NCI-H2107 treated with DMSO at 0.1 percent for 48 hours (cell line): ENCODE data around the gene MRPL46.
"Not testable (repeated sequence)": the region's sequence is repeated elsewhere in the genome, so short reads cannot be mapped to it uniquely, and the experiment has no call there.

Experiments used
- DNase-seq: peaks from one replicate; lab custom pipeline; 2025; ENCODE audit not compliant: unreplicated experiment; lab: John Stamatoyannopoulos, UW

Gene MRPL46

GRCh38 chr15:88447206-88447605 lies 20.0 kb downstream of the MRPL46 start:
- no peak for DNase-seq

- DNase-seq = no peak
Observed at GRCh38 chr15:88441076-88441730, 26.0 kb downstream of the MRPL46 start.

- no peak for DNase-seq
Observed at GRCh38 chr15:88440021-88440420, 27.2 kb downstream of the MRPL46 start.

GRCh38 chr15:88438181-88438580 lies 29.0 kb downstream of the MRPL46 start:
- DNase-seq = no peak

GRCh38 chr15:88434106-88434505 lies 33.1 kb downstream of the MRPL46 start:
- not testable (repeated sequence) for DNase-seq

GRCh38 chr15:88433046-88433685 lies 34.0 kb downstream of the MRPL46 start:
- DNase-seq = no peak

GRCh38 chr15:88431441-88431840 lies 35.7 kb downstream of the MRPL46 start:
- no peak for DNase-seq

- no peak for DNase-seq
Observed at GRCh38 chr15:88430051-88430450, 37.1 kb downstream of the MRPL46 start.

- no peak for DNase-seq
Observed at GRCh38 chr15:88428805-88429605, 38.2 kb downstream of the MRPL46 start.

GRCh38 chr15:88428053-88428452 lies 39.1 kb downstream of the MRPL46 start:
- DNase-seq = no peak

GRCh38 chr15:88426304-88426703 lies 40.9 kb downstream of the MRPL46 start:
- no peak for DNase-seq

- DNase-seq = no peak
Observed at GRCh38 chr15:88423331-88423730, 43.9 kb downstream of the MRPL46 start.

- DNase-seq = no peak
Observed at GRCh38 chr15:88419830-88420229, 47.4 kb downstream of the MRPL46 start.
